ENCODE results near the gene FOXP1.

The FOXP1 gene

DNA sequence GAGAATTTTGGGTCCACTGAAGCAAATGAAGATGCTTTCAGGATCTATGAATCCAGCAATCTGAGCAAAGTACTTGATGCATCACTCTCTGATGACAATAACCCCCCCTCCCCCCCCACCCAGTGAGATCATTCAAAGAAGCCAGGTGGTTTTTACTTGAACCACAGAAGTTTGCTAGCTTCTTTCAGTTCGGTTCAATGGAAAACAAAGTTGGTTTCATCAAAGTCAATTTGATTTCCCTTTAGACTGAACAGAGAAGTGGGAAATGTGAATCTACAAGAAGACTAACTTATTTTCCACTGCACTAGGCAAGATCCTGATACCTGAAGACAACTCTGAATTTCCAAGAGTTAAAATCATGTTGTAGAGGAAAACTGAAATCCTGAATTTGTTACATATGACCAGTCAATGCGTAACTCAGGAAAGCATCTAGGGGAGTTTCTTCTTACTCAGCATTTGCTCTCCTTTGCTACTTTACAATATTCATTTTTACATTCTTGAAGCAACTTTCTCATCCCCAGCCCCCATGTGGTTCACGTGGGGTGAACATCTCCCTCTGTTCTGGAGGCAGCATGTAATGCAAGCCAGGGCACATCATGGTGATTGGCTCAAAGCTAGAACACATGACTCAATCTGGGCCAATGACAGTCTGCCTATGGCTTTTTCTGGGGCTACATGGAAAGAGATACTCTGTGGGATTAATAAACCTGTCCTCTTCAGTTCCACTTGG, 572.6 kb downstream of the FOXP1 start:
- TF ChIP-seq, protein P1, sequence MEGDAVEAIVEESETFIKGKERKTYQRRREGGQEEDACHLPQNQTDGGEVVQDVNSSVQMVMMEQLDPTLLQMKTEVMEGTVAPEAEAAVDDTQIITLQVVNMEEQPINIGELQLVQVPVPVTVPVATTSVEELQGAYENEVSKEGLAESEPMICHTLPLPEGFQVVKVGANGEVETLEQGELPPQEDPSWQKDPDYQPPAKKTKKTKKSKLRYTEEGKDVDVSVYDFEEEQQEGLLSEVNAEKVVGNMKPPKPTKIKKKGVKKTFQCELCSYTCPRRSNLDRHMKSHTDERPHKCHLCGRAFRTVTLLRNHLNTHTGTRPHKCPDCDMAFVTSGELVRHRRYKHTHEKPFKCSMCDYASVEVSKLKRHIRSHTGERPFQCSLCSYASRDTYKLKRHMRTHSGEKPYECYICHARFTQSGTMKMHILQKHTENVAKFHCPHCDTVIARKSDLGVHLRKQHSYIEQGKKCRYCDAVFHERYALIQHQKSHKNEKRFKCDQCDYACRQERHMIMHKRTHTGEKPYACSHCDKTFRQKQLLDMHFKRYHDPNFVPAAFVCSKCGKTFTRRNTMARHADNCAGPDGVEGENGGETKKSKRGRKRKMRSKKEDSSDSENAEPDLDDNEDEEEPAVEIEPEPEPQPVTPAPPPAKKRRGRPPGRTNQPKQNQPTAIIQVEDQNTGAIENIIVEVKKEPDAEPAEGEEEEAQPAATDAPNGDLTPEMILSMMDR (IDR thresholded peaks at IDR 0.05; ENCODE audit: low read depth, low read length) = no peak
- no peak for DNase-seq
- Histone ChIP-seq H3K9me3 (no peaks in the 10 kb centered on the region), H3K27me3 (no peaks in the 10 kb centered on the region), H3K4me3 (ENCODE audit: low read depth, low read length) (no peak overlapping the region), H3K36me3 (no peaks in the 10 kb centered on the region; the same call in 1 of the 2 replicates), H3K4me1 (no peaks in the 10 kb centered on the region)

DNA sequence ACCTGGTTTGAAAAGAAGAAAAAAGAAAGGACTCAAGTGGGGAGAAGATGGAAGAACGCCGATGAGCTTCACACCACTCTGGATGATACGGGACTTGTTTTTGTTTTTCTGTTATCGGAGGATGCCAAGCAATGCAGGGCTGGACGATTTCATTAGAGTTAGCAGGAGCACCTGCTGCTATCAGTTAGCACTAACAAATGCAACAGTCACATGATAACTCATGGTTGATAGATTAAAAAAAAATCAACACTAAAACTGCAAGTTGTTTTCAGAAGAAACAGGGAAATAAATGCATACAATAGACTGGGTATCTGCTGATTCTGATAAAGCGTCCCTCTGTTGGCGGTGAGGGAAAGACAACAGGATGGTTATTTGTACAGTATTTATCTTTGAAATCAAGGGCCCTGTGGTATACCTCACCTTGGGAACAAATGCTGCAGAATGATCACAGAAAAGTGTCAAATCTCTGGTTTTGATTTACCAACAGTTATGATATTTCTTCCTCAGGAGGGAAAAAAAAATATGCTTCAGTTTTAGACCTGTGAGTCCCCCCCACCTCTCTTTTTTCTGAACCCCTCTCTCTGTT, 575.1 kb downstream of the FOXP1 start:
- no peaks in the 10 kb centered on the region for H3K36me3 ChIP-seq
- H3K9me3 ChIP-seq = no peaks in the 10 kb centered on the region
- no peak overlapping the region for H3K4me3 ChIP-seq (ENCODE audit: low read depth, low read length)
- H3K27me3 ChIP-seq = no peaks in the 10 kb centered on the region
- DNase-seq = no peak
- H3K4me1 ChIP-seq = peaks cover 1% of the 10 kb centered on the region
- TF ChIP-seq, protein P1 (IDR thresholded peaks at IDR 0.05; ENCODE audit: low read depth, low read length) = no peak

DNA sequence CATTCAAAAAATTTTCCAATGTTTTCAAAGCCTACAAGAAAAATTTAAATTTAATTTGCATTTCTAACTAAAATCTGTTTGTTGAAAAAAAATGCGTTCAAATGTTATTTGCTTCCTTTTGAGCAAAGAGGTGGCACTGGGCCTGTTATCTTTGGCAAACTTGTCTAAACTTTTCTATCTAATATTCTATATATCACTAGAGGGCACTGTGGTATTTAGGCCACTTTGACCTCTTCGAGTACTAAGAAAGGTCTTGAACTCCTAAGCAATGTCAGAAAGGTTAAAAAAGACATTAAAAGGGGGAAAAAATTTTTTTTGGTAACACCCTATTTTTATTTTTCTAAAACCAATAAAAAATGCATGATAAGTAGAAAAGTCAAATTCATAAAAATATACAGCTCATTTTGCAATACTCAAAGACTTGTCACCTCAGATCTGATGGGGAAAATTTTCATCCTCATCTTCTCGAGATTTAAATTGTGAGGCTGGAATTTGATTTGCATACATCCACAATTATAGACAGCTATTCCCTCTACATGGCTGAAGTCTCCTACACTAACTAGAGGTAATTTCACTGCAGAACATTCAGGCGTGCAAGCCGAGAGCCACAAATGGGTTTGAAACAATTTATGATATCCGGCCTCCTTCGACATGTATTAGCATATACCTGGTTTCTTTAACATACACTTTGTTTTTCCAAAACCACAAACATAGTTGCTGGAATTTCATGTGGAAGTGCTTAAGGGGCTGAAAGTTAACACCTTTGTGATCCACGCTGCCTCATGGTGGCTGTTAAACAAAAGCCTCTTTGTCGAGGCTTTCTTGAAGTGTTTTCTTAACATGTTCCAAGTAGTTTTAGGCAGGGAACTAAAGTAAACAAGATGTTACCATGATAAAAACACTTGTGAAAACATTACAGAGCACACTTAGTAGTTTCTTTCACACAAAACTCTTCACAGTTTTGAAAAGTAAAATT, 576.4 kb downstream of the FOXP1 start:
- H3K36me3 ChIP-seq = no peaks in the 10 kb centered on the region
- H3K4me1 ChIP-seq = peaks cover 3% of the 10 kb centered on the region
- TF ChIP-seq, protein P1 (IDR thresholded peaks at IDR 0.05; ENCODE audit: low read depth, low read length) = peak; percentile 60
- H3K27me3 ChIP-seq = no peaks in the 10 kb centered on the region
- H3K9me3 ChIP-seq = no peaks in the 10 kb centered on the region
- DNase-seq = no peak
- no peak overlapping the region for H3K4me3 ChIP-seq (ENCODE audit: low read depth, low read length)

DNA sequence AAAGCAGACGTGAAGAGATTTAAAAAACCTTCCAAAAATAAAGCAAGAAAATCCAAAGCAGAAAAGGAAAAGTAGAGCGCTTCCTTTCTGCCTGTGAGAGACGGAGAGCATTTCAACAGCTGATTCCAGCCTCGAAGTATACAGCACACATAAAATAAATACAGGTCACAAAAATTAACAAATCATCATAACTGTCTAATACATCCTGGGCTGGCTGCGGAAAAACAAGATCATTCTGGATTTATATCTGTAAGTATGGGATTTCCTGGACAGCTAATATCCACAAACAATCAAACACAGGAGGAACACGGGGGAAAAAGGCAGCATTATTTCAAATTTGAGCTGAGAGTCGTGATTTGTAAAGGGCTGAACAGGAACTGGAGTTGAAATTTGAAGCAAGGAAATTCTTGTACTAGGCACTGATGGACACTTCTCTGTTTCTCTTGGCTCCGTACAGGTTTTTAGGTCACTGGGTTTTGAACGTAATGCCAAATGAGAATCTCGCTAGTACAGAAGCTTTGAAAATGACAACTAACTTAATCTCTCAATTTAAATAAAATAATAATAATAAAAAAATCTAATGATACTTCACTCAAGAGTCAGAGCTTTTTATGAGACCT, 577.7 kb downstream of the FOXP1 start:
- Histone ChIP-seq H3K4me1 (peaks cover 14% of the 10 kb centered on the region), H3K4me3 (ENCODE audit: low read depth, low read length) (no peak overlapping the region), H3K27me3 (no peaks in the 10 kb centered on the region), H3K9me3 (no peaks in the 10 kb centered on the region), H3K36me3 (no peaks in the 10 kb centered on the region)
- no peak for DNase-seq
- TF ChIP-seq, protein P1 (IDR thresholded peaks at IDR 0.05; ENCODE audit: low read depth, low read length) = no peak

DNA sequence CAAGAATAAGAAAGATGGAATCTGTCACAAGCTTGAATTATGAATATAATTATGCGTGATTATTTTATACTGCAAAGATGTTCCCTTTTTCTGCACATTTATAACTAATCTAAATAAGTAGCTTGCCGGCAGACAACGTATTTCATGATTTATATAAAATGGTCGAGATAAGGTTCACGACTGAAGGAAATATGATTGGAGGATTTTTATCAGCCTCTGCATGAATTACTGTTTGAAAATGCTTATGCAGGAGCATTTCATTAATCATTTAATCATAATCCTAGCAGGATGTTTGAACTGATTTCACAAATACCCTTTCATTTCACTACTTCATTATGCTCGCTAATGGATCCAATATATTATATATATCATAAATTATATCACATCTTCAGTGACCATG, 580.0 kb downstream of the FOXP1 start:
- no peaks in the 10 kb centered on the region for H3K9me3 ChIP-seq
- no peak for DNase-seq
- peaks cover 19% of the 10 kb centered on the region for H3K4me1 ChIP-seq
- H3K4me3 ChIP-seq (ENCODE audit: low read depth, low read length) = no peak overlapping the region
- TF ChIP-seq, protein P1 (IDR thresholded peaks at IDR 0.05; ENCODE audit: low read depth, low read length) = no peak
- no peaks in the 10 kb centered on the region for H3K36me3 ChIP-seq
- H3K27me3 ChIP-seq = no peaks in the 10 kb centered on the region

Data from BE2C (cell line).